ENCODE results near the gene CFTR.

DNA sequence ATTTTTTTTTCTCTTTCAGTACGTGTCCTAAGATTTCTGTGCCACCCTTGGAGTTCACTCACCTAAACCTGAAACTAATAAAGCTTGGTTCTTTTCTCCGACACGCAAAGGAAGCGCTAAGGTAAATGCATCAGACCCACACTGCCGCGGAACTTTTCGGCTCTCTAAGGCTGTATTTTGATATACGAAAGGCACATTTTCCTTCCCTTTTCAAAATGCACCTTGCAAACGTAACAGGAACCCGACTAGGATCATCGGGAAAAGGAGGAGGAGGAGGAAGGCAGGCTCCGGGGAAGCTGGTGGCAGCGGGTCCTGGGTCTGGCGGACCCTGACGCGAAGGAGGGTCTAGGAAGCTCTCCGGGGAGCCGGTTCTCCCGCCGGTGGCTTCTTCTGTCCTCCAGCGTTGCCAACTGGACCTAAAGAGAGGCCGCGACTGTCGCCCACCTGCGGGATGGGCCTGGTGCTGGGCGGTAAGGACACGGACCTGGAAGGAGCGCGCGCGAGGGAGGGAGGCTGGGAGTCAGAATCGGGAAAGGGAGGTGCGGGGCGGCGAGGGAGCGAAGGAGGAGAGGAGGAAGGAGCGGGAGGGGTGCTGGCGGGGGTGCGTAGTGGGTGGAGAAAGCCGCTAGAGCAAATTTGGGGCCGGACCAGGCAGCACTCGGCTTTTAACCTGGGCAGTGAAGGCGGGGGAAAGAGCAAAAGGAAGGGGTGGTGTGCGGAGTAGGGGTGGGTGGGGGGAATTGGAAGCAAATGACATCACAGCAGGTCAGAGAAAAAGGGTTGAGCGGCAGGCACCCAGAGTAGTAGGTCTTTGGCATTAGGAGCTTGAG lies at the start of gene CFTR:
- TF ChIP-seq, protein P1, sequence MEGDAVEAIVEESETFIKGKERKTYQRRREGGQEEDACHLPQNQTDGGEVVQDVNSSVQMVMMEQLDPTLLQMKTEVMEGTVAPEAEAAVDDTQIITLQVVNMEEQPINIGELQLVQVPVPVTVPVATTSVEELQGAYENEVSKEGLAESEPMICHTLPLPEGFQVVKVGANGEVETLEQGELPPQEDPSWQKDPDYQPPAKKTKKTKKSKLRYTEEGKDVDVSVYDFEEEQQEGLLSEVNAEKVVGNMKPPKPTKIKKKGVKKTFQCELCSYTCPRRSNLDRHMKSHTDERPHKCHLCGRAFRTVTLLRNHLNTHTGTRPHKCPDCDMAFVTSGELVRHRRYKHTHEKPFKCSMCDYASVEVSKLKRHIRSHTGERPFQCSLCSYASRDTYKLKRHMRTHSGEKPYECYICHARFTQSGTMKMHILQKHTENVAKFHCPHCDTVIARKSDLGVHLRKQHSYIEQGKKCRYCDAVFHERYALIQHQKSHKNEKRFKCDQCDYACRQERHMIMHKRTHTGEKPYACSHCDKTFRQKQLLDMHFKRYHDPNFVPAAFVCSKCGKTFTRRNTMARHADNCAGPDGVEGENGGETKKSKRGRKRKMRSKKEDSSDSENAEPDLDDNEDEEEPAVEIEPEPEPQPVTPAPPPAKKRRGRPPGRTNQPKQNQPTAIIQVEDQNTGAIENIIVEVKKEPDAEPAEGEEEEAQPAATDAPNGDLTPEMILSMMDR (IDR thresholded peaks at IDR 0.05; ENCODE audit: low read depth, low read length): no peak
- TF ChIP-seq EZH2phosphoT487 (IDR thresholded peaks at IDR 0.05; ENCODE audit: low read depth): no peak

All from OCI-LY3 (cell line).